ENCODE results near the gene PLD1.

DNA sequence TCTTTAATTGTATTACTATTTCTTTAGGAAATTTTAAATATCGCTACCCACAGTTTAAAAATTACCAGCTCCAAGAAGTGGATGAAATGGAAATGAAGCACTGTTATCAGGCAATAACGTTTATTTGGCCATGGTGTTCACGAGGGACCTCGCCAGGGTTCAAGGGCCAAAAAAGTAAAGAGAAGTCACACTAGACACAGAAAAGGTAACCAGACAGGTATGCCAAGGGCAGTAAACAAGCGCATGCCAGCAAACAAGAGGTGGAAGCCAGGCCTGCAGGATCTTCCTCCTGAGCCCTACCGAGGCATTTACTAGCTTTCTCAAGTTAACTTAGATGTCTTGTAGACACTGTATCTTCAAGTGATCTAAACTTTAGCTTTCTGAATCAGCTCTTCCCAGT lies 113.5 kb downstream of the PLD1 start:
- TF ChIP-seq CTCF (IDR thresholded peaks at IDR 0.05) (no peak), POLR2A (IDR thresholded peaks at IDR 0.05) (no peak)

Measured in right lobe of liver (tissue), 4 donors.